WERI-Rb-1 (cell line): ENCODE measurements around the gene CGB2.
"Not testable (repeated sequence)": the region's sequence is repeated elsewhere in the genome, so short reads cannot be mapped to it uniquely, and the experiment has no call there.

Source experiments
- DNase-seq: peaks from one replicate; pipeline ENCODE4 v3.0.0-alpha.2; 2020
- H3K27ac ChIP-seq: fragments of 250-450 bp; sonication (Bioruptor Pico); 2 replicates; pipeline ENCODE4 v1.5.1; 2020; ENCODE audit warnings: mild to moderate bottlenecking, moderate library complexity
- H3K27me3 ChIP-seq: fragments of 250-450 bp; sonication (Bioruptor Pico); 2 replicates; pipeline ENCODE4 v1.5.1; 2021; ENCODE audit warnings: mild to moderate bottlenecking, low read depth, moderate library complexity; ENCODE audit not compliant: insufficient read depth, severe bottlenecking
- H3K36me3 ChIP-seq: fragments of 250-450 bp; sonication (Bioruptor Pico); 2 replicates; pipeline ENCODE4 v1.5.1; 2020; ENCODE audit warnings: mild to moderate bottlenecking, moderate library complexity
- H3K4me3 ChIP-seq: 2 replicates; pipeline ENCODE4 v1.5.1; 2011; ENCODE audit warnings: low read depth, mild to moderate bottlenecking, control low read depth, low read length
- H3K9me3 ChIP-seq: fragments of 250-450 bp; sonication (Bioruptor Pico); 2 replicates; pipeline ENCODE4 v1.5.1; 2021; ENCODE audit warnings: mild to moderate bottlenecking, moderate library complexity; ENCODE audit not compliant: severe bottlenecking
- CTCF ChIP-seq: IDR thresholded peaks from 2 replicates; pipeline ENCODE4 v1.5.1; 2011; ENCODE audit warnings: low read depth, mild to moderate bottlenecking, control low read depth, inconsistent platforms, low read length

The CGB2 gene

GRCh38 chr19:49019242-49019932 lies 12.3 kb upstream of the CGB2 start:
- H3K9me3 ChIP-seq = no peaks in the 10 kb centered on the region
- peaks cover 18% of the 10 kb centered on the region for H3K36me3 ChIP-seq

GRCh38 chr19:49020342-49020741 lies 11.3 kb upstream of the CGB2 start:
- DNase-seq = peak; percentile 47
- TF ChIP-seq CTCF = no peak

More at GRCh38 chr19:49019242-49019932, 12.3 kb upstream of the CGB2 start:
- peak overlapping the region; percentile 26 for H3K4me3 ChIP-seq
- no peaks in the 10 kb centered on the region for H3K27me3 ChIP-seq
- no peak overlapping the region; the same call in 1 of the 2 replicates for H3K27ac ChIP-seq
- peak; percentile 80 for DNase-seq
- TF ChIP-seq CTCF = peak; percentile 49

GRCh38 chr19:49020931-49021895 lies 10.5 kb upstream of the CGB2 start:
- Histone ChIP-seq H3K9me3 (no peaks in the 10 kb centered on the region), H3K27me3 (no peaks in the 10 kb centered on the region), H3K36me3 (peaks cover under 1% of the 10 kb centered on the region; the same call in 1 of the 2 replicates), H3K27ac (no peak overlapping the region), H3K4me3 (no peak overlapping the region)
- TF ChIP-seq CTCF = no peak
- no peak for DNase-seq

More at GRCh38 chr19:49020342-49020741, 11.3 kb upstream of the CGB2 start:
- Histone ChIP-seq H3K36me3 (peaks cover 9% of the 10 kb centered on the region), H3K9me3 (no peaks in the 10 kb centered on the region), H3K27me3 (no peaks in the 10 kb centered on the region), H3K4me3 (no peak overlapping the region), H3K27ac (no peak overlapping the region)

- H3K4me3 ChIP-seq = no peak overlapping the region
- no peaks in the 10 kb centered on the region for H3K27me3 ChIP-seq
- TF ChIP-seq CTCF = no peak
- no peaks in the 10 kb centered on the region for H3K9me3 ChIP-seq
- H3K36me3 ChIP-seq = no peaks in the 10 kb centered on the region
- no peak for DNase-seq
- H3K27ac ChIP-seq = no peak overlapping the region
Observed at GRCh38 chr19:49022116-49022515, 9.6 kb upstream of the CGB2 start.

- H3K36me3 ChIP-seq, H3K4me3 ChIP-seq, H3K27me3 ChIP-seq, DNase-seq, H3K9me3 ChIP-seq, H3K27ac ChIP-seq: not testable (repeated sequence)
Observed at GRCh38 chr19:49024233-49024632, 7.5 kb upstream of the CGB2 start, which contains the start of gene CGB3. TSS of gene CGB3 (minus strand) at chr19:49024333. CDS start at chr19:49023971, 362 bp downstream.

- H3K9me3 ChIP-seq, H3K4me3 ChIP-seq, DNase-seq, H3K27me3 ChIP-seq, H3K36me3 ChIP-seq, H3K27ac ChIP-seq: not testable (repeated sequence)
Observed at GRCh38 chr19:49025088-49025487, 6.6 kb upstream of the CGB2 start.

- DNase-seq, H3K36me3 ChIP-seq, H3K4me3 ChIP-seq, H3K27ac ChIP-seq, H3K9me3 ChIP-seq, H3K27me3 ChIP-seq: not testable (repeated sequence)
Observed at GRCh38 chr19:49025599-49025998, 6.1 kb upstream of the CGB2 start.

GRCh38 chr19:49028686-49029085 lies 3.0 kb upstream of the CGB2 start:
- not testable (repeated sequence) for DNase-seq, H3K27me3 ChIP-seq, H3K9me3 ChIP-seq, H3K4me3 ChIP-seq, H3K36me3 ChIP-seq, H3K27ac ChIP-seq

GRCh38 chr19:49029749-49030148 lies 1.9 kb upstream of the CGB2 start:
- H3K36me3 ChIP-seq, H3K9me3 ChIP-seq, DNase-seq, H3K27me3 ChIP-seq, H3K4me3 ChIP-seq, H3K27ac ChIP-seq: not testable (repeated sequence)

- H3K27me3 ChIP-seq, H3K4me3 ChIP-seq, H3K27ac ChIP-seq, H3K9me3 ChIP-seq, H3K36me3 ChIP-seq, DNase-seq: not testable (repeated sequence)
Observed at GRCh38 chr19:49030323-49030722, 1.4 kb upstream of the CGB2 start.
